PFSK-1 (cell line): ENCODE data around the gene PML.

Experiments
- FOXP2 ChIP-seq: optimal IDR thresholded peaks from 2 replicates; pipeline ENCODE3; 2011; ENCODE audit warnings: borderline replicate concordance, control low read depth, inconsistent platforms; ENCODE audit not compliant: insufficient read depth; ENCODE audit errors: extremely low read length, extremely low read depth
- POLR2AphosphoS5 ChIP-seq: IDR thresholded peaks from 2 replicates; pipeline ENCODE4 v1.6.1; 2012; ENCODE audit warnings: low read depth, mild to moderate bottlenecking, control low read depth, low read length, moderate library complexity
- REST ChIP-seq, 2 experiments: IDR thresholded peaks; 2 replicates each; pipeline versions ENCODE4 v1.6.1 to v1.8.0; 2011 to 2012; ENCODE audit warnings: low read depth in 2 of 2, low read length in 2 of 2, control low read depth in 1 of 2, inconsistent platforms in 1 of 2, mild to moderate bottlenecking in 1 of 2, moderate library complexity in 1 of 2; ENCODE audit not compliant: insufficient read depth in 1 of 2
- SIN3A ChIP-seq: IDR thresholded peaks from 2 replicates; pipeline ENCODE4 v1.6.1; 2012; ENCODE audit warnings: mild to moderate bottlenecking, low read length, moderate library complexity, borderline replicate concordance; ENCODE audit not compliant: insufficient read depth
- TAF1 ChIP-seq: IDR thresholded peaks from 2 replicates; pipeline ENCODE4 v1.6.1; 2012; ENCODE audit warnings: low read length, control low read depth, borderline replicate concordance; ENCODE audit not compliant: insufficient read depth

The PML gene

GRCh38 chr15:73959801-73960200 lies 34.7 kb upstream of the PML start:
- TF ChIP-seq REST (IDR thresholded peaks at IDR 0.05; ENCODE audit: insufficient read depth in 1 of 2, low read depth in 2 of 2, low read length in 2 of 2) (no peak), FOXP2 (no peak), TAF1 (no peak), SIN3A (no peak), POLR2AphosphoS5 (no peak)

- no peak for TF ChIP-seq POLR2AphosphoS5
- TF ChIP-seq FOXP2, result no peak
- no peak for TF ChIP-seq TAF1
- TF ChIP-seq REST (IDR thresholded peaks at IDR 0.05; ENCODE audit: insufficient read depth in 1 of 2, low read depth in 2 of 2, low read length in 2 of 2), result no peak
- no peak for TF ChIP-seq SIN3A
Observed at GRCh38 chr15:73962433-73962832, 32.1 kb upstream of the PML start.

GRCh38 chr15:73964736-73965093 lies 29.8 kb upstream of the PML start:
- peak; percentile 41 for TF ChIP-seq FOXP2
- TF ChIP-seq REST (IDR thresholded peaks at IDR 0.05; ENCODE audit: insufficient read depth in 1 of 2, low read depth in 2 of 2, low read length in 2 of 2), result no peak

- TF ChIP-seq SIN3A (no peak), POLR2AphosphoS5 (no peak), TAF1 (no peak), REST (IDR thresholded peaks at IDR 0.05; ENCODE audit: insufficient read depth in 1 of 2, low read depth in 2 of 2, low read length in 2 of 2) (no peak), FOXP2 (no peak)
Observed at GRCh38 chr15:73965094-73965757, 29.3 kb upstream of the PML start.

GRCh38 chr15:73965758-73966113 lies 28.8 kb upstream of the PML start:
- no peak for TF ChIP-seq FOXP2
- TF ChIP-seq REST (IDR thresholded peaks at IDR 0.05; ENCODE audit: insufficient read depth in 1 of 2, low read depth in 2 of 2, low read length in 2 of 2), result no peak
- TF ChIP-seq TAF1, result no peak
- TF ChIP-seq POLR2AphosphoS5, result no peak
- no peak for TF ChIP-seq SIN3A
